Measurements from ENCODE around the gene TRIM3. TPM values are rescaled to one million over a fixed set of nuclear protein-coding genes. Genes with fewer than 3 reads are reported as not detected.

Gene TRIM3
- total and polyA plus RNA-seq, 5 donors from 2014 or later, result 0.91 to 16.4 (median 2.0) TPM

- Mint-ChIP-seq H3K4me1 (no peaks in the 10 kb centered on the region), H3K36me3 (peaks cover 8% of the 10 kb centered on the region), H3K27me3 (no peaks in the 10 kb centered on the region), H3K9me3 (no peaks in the 10 kb centered on the region), H3K27ac (peak overlapping the region in 1 of 3 donors; percentile 64), H3K4me3 (no peak overlapping the region)
- H3K4me1 ChIP-seq (ENCODE audit: control insufficient read depth, insufficient read depth, low read length, poor library complexity, severe bottlenecking), result no peaks in the 10 kb centered on the region
- no peak for ATAC-seq (ENCODE audit: low read depth in 2 of 2)
- no peak for DNase-seq
- no peak overlapping the region for H3K27ac ChIP-seq (ENCODE audit: insufficient read depth, low read length, poor library complexity, severe bottlenecking)
- no peaks in the 10 kb centered on the region for H3K9me3 ChIP-seq (ENCODE audit: control insufficient read depth in 2 of 2, low read length in 2 of 2)
- peaks cover 18% of the 10 kb centered on the region for H3K36me3 ChIP-seq (ENCODE audit: control insufficient read depth, insufficient read depth, low read length)
- no peak overlapping the region for H3K4me3 ChIP-seq (ENCODE audit: low read depth, low read length)
- no peaks in the 10 kb centered on the region for H3K27me3 ChIP-seq (ENCODE audit: control insufficient read depth, insufficient read depth, low read length)
Measured at GRCh38 chr11:6448574-6448973, 25.2 kb downstream of the TRIM3 start.

DNA sequence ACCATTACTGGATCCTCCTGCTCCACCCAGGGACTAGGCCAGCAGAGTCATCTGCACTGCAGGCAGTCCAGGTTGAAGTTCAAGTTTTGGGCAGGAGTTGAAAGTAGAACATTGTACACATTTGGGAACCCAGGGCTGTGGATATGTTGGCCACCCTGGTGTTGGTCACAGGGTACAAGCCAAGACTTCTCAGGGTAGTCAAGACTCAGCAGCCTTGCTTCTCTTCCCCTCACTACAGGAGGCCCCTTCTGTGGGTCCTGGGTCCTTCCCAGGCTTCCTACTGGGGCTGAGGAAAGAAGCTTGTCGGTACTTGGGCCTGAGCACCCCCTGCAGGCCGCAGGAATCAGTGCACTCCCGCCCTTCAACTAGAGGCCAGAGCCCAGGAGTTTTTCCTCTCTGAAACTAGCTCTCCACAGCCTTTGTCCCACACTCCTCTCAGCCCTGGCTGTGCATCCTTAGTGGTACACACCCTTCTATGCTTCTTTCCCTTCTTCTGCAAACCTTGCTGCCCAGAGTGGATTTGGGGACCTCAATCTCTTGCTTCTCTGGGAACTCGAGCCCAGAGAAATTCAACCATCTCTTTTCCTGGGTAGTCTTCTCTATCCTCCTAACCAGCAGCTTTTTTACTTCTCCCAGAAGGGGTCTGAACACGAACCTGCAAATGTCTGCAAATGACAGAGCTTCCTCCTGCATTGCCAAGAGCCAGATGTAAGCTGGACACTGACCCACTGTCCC lies 30.3 kb downstream of the TRIM3 start:
- Mint-ChIP-seq H3K36me3 (no peaks in the 10 kb centered on the region), H3K4me1 (no peaks in the 10 kb centered on the region), H3K27me3 (no peaks in the 10 kb centered on the region), H3K27ac (no peak overlapping the region), H3K9me3 (no peaks in the 10 kb centered on the region), H3K4me3 (no peak overlapping the region)
- DNase-seq (peak; percentile 37 to 67 (median 62)), ATAC-seq (ENCODE audit: low read depth in 2 of 2) (peak; percentile 71 to 76)
- H3K27me3 ChIP-seq (ENCODE audit: control insufficient read depth, insufficient read depth, low read length), result no peaks in the 10 kb centered on the region
- no peak overlapping the region for H3K27ac ChIP-seq (ENCODE audit: insufficient read depth, low read length, poor library complexity, severe bottlenecking)
- no peaks in the 10 kb centered on the region for H3K36me3 ChIP-seq (ENCODE audit: control insufficient read depth, insufficient read depth, low read length)
- H3K4me1 ChIP-seq (ENCODE audit: control insufficient read depth, insufficient read depth, low read length, poor library complexity, severe bottlenecking), result peaks cover 10% of the 10 kb centered on the region
- H3K4me3 ChIP-seq (ENCODE audit: low read depth, low read length), result no peak overlapping the region
- H3K9me3 ChIP-seq (ENCODE audit: control insufficient read depth in 2 of 2, low read length in 2 of 2), result no peaks in the 10 kb centered on the region

GRCh38 chr11:6442441-6442840 lies 31.3 kb downstream of the TRIM3 start:
- no peak overlapping the region for H3K27ac ChIP-seq (ENCODE audit: insufficient read depth, low read length, poor library complexity, severe bottlenecking)
- no peak overlapping the region for H3K4me3 ChIP-seq (ENCODE audit: low read depth, low read length)
- no peaks in the 10 kb centered on the region for H3K27me3 ChIP-seq (ENCODE audit: control insufficient read depth, insufficient read depth, low read length)
- no peaks in the 10 kb centered on the region for H3K9me3 Mint-ChIP-seq
- DNase-seq (no peak), ATAC-seq (ENCODE audit: low read depth in 2 of 2) (no peak)
- no peak overlapping the region for H3K27ac Mint-ChIP-seq
- H3K36me3 Mint-ChIP-seq, result no peaks in the 10 kb centered on the region
- H3K9me3 ChIP-seq (ENCODE audit: control insufficient read depth in 2 of 2, low read length in 2 of 2), result no peaks in the 10 kb centered on the region
- H3K4me3 Mint-ChIP-seq, result no peak overlapping the region
- no peaks in the 10 kb centered on the region for H3K4me1 Mint-ChIP-seq
- peaks cover 20% of the 10 kb centered on the region for H3K4me1 ChIP-seq (ENCODE audit: control insufficient read depth, insufficient read depth, low read length, poor library complexity, severe bottlenecking)
- no peaks in the 10 kb centered on the region for H3K27me3 Mint-ChIP-seq
- H3K36me3 ChIP-seq (ENCODE audit: control insufficient read depth, insufficient read depth, low read length), result no peaks in the 10 kb centered on the region

DNA sequence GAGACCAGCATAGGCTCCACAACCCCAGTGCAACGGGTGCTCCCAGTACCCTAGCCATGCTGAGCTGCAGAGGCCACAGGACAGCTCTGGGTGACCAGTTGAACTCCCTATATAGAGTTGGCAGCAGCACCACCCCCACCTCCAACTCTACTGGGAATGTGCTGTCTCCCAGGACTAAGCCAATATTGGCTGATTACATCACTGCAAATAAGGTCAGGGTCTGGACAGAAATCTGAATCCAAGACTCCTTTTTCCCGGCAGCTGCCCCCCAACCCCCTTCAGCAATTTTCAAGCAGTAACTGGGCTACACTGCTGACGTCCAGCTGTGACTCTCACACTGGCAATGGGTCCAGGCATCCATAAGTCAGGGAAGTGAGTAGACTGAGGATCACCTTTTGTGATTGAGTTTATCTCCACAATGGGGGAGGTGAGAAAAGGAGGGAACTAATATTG lies 32.8 kb downstream of the TRIM3 start, which contains the start of gene HPX:
Gene HPX (minus strand): TSS at position 82 of the 453 bp plus-strand sequence. CDS start 24 bp downstream, at position 58.
- ATAC-seq (ENCODE audit: low read depth in 2 of 2) (no peak), DNase-seq (no peak)
- no peaks in the 10 kb centered on the region for H3K36me3 ChIP-seq (ENCODE audit: control insufficient read depth, insufficient read depth, low read length)
- no peaks in the 10 kb centered on the region for H3K9me3 ChIP-seq (ENCODE audit: control insufficient read depth in 2 of 2, low read length in 2 of 2)
- no peak within 1 kb of the TSS for H3K4me3 ChIP-seq (ENCODE audit: low read depth, low read length)
- H3K27me3 ChIP-seq (ENCODE audit: control insufficient read depth, insufficient read depth, low read length), result no peaks in the 10 kb centered on the region
- H3K9me3 Mint-ChIP-seq, result no peaks in the 10 kb centered on the region
- H3K27ac ChIP-seq (ENCODE audit: insufficient read depth, low read length, poor library complexity, severe bottlenecking), result no peak within 1 kb of the TSS
- H3K36me3 Mint-ChIP-seq, result no peaks in the 10 kb centered on the region
- H3K4me1 ChIP-seq (ENCODE audit: control insufficient read depth, insufficient read depth, low read length, poor library complexity, severe bottlenecking), result peaks cover 20% of the 10 kb centered on the region
- no peak within 1 kb of the TSS for H3K27ac Mint-ChIP-seq
- H3K4me1 Mint-ChIP-seq, result peaks cover 0 to under 1% (median under 1%) of the 10 kb centered on the region in 4 donors
- H3K27me3 Mint-ChIP-seq, result no peaks in the 10 kb centered on the region
- no peak within 1 kb of the TSS for H3K4me3 Mint-ChIP-seq

DNA sequence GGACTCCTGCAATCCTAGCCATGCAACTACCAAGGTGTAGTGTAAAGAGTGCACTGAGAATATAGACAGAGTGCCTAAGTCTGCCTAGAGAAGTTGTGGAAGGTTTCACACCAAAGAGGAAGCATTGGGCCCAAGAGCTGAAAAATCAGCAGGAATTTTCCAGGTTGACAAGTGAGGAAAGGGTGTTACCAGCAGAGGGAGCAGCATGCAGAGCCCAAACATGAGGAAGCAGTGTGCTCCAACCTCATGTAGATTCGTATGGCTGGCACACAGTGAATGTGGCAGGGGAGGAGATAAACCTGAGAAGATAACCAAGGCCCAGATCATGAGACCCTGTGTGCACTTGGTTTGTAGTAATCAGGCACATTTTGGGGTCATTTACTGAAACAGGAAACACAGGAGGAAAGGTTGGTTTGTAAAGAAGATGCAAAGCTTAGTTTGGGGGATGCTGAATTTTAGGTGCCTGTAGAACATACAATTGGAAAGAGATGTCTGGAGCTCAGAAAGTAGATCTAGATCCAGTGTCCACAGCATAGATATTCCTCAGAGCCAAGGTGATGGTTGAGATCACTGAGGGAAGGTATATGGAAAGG lies 34.7 kb downstream of the TRIM3 start:
- DNase-seq (peak in 2 of 3 donors; percentile 21 to 57), ATAC-seq (ENCODE audit: low read depth in 2 of 2) (no peak)
- H3K27ac Mint-ChIP-seq, result no peak overlapping the region
- no peak overlapping the region for H3K4me3 Mint-ChIP-seq
- H3K4me1 ChIP-seq (ENCODE audit: control insufficient read depth, insufficient read depth, low read length, poor library complexity, severe bottlenecking), result peaks cover 20% of the 10 kb centered on the region
- H3K9me3 ChIP-seq (ENCODE audit: control insufficient read depth in 2 of 2, low read length in 2 of 2), result no peaks in the 10 kb centered on the region
- no peak overlapping the region for H3K4me3 ChIP-seq (ENCODE audit: low read depth, low read length)
- H3K4me1 Mint-ChIP-seq, result peaks cover 0 to 3% (median under 1%) of the 10 kb centered on the region in 4 donors
- H3K36me3 Mint-ChIP-seq, result no peaks in the 10 kb centered on the region
- H3K36me3 ChIP-seq (ENCODE audit: control insufficient read depth, insufficient read depth, low read length), result no peaks in the 10 kb centered on the region
- no peaks in the 10 kb centered on the region for H3K27me3 ChIP-seq (ENCODE audit: control insufficient read depth, insufficient read depth, low read length)
- H3K9me3 Mint-ChIP-seq, result no peaks in the 10 kb centered on the region
- H3K27ac ChIP-seq (ENCODE audit: insufficient read depth, low read length, poor library complexity, severe bottlenecking), result no peak overlapping the region
- H3K27me3 Mint-ChIP-seq, result no peaks in the 10 kb centered on the region

DNA sequence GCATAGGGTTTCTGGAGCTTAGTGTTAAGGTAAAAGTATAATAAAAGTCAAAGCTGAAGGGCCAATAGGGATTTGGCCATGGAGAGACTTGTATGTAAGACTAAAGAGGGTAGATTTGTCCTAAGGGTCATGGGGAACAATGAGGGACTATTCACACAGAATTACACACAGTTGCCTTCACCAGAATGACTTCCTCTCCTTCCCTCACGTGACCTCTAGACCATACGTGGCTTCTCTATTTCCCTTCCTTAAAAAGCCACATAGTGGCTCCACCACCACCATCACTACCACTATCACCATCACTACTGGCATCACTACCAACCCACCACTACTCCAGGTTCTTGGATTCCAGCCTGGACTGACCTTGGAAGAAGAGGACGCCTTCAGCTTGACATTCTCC lies 35.7 kb downstream of the TRIM3 start:
- H3K27ac ChIP-seq (ENCODE audit: insufficient read depth, low read length, poor library complexity, severe bottlenecking), result no peak overlapping the region
- Mint-ChIP-seq H3K4me3 (no peak overlapping the region), H3K27me3 (no peaks in the 10 kb centered on the region), H3K9me3 (no peaks in the 10 kb centered on the region), H3K4me1 (peaks cover 0 to 5% (median 2%) of the 10 kb centered on the region in 4 donors), H3K36me3 (no peaks in the 10 kb centered on the region), H3K27ac (no peak overlapping the region)
- H3K4me3 ChIP-seq (ENCODE audit: low read depth, low read length), result no peak overlapping the region
- H3K4me1 ChIP-seq (ENCODE audit: control insufficient read depth, insufficient read depth, low read length, poor library complexity, severe bottlenecking), result peaks cover 16% of the 10 kb centered on the region
- no peaks in the 10 kb centered on the region for H3K36me3 ChIP-seq (ENCODE audit: control insufficient read depth, insufficient read depth, low read length)
- no peaks in the 10 kb centered on the region for H3K9me3 ChIP-seq (ENCODE audit: control insufficient read depth in 2 of 2, low read length in 2 of 2)
- H3K27me3 ChIP-seq (ENCODE audit: control insufficient read depth, insufficient read depth, low read length), result no peaks in the 10 kb centered on the region
- DNase-seq (peak in 1 of 3 donors; percentile 47), ATAC-seq (ENCODE audit: low read depth in 2 of 2) (peak in 1 of 2 donors; percentile 40)

DNA sequence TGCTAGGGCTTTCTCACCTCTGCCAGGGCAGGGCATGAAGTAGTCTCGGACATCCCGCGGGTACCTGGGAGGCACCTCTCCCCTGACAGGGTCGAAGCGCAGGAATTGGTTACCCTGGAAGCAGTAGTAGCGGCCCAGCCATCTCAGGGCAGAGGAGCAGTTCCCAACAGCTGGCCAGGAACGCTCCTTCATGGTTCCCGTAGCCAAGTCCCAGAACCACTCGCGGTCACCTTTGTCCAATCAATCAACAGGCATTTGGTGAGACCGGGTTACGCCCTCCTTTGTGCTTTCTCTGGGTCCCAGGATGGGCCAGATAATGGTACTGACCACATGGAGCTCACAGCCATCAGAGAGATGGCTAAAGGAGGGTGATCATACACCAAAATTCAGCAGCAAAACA lies 36.3 kb downstream of the TRIM3 start:
- no peak overlapping the region for H3K27ac Mint-ChIP-seq
- H3K36me3 ChIP-seq (ENCODE audit: control insufficient read depth, insufficient read depth, low read length), result no peaks in the 10 kb centered on the region
- no peaks in the 10 kb centered on the region for H3K9me3 Mint-ChIP-seq
- H3K4me3 ChIP-seq (ENCODE audit: low read depth, low read length), result no peak overlapping the region
- no peak overlapping the region for H3K4me3 Mint-ChIP-seq
- ATAC-seq (ENCODE audit: low read depth in 2 of 2) (no peak), DNase-seq (no peak)
- no peaks in the 10 kb centered on the region for H3K36me3 Mint-ChIP-seq
- H3K27ac ChIP-seq (ENCODE audit: insufficient read depth, low read length, poor library complexity, severe bottlenecking), result no peak overlapping the region
- peaks cover 16% of the 10 kb centered on the region for H3K4me1 ChIP-seq (ENCODE audit: control insufficient read depth, insufficient read depth, low read length, poor library complexity, severe bottlenecking)
- H3K4me1 Mint-ChIP-seq, result peaks cover 0 to 5% (median 2%) of the 10 kb centered on the region in 4 donors
- H3K9me3 ChIP-seq (ENCODE audit: control insufficient read depth in 2 of 2, low read length in 2 of 2), result no peaks in the 10 kb centered on the region
- peaks cover 3% of the 10 kb centered on the region for H3K27me3 Mint-ChIP-seq
- H3K27me3 ChIP-seq (ENCODE audit: control insufficient read depth, insufficient read depth, low read length), result no peaks in the 10 kb centered on the region

Data from CD4-positive, CD25-positive, alpha-beta regulatory T cell (primary cell).